ENCODE measurements around the gene ZNF687.

Gene ZNF687

GRCh38 chr1:151277249-151277648 is 4.8 kb upstream of the ZNF687 start:
- Histone ChIP-seq H2AFZ (ENCODE audit: low read depth, low read length) (peak overlapping the region; percentile 12; the same call in 1 of the 2 replicates), H3K27ac (ENCODE audit: low read length) (peak overlapping the region; percentile 41), H3K9ac (ENCODE audit: low read length) (no peak overlapping the region; the same call in 1 of the 2 replicates), H3K4me3 (ENCODE audit: low read length) (peak overlapping the region; percentile 6; the same call in 1 of the 2 replicates), H3K4me2 (ENCODE audit: low read length) (peak overlapping the region; percentile 53), H3K79me2 (ENCODE audit: low read length) (no peaks in the 10 kb centered on the region; the same call in 1 of the 2 replicates), H3K36me3 (replicated peaks; ENCODE audit: low read depth, low read length) (peaks cover 8% of the 10 kb centered on the region), H3K9me3 (ENCODE audit: insufficient read depth, low read length) (no peaks in the 10 kb centered on the region), H3K4me1 (ENCODE audit: low read length) (peaks cover 17% of the 10 kb centered on the region), H4K20me1 (ENCODE audit: insufficient read depth, low read length) (no peaks in the 10 kb centered on the region), H3K27me3 (ENCODE audit: low read depth, low read length) (no peaks in the 10 kb centered on the region)
- TF ChIP-seq, protein P1, sequence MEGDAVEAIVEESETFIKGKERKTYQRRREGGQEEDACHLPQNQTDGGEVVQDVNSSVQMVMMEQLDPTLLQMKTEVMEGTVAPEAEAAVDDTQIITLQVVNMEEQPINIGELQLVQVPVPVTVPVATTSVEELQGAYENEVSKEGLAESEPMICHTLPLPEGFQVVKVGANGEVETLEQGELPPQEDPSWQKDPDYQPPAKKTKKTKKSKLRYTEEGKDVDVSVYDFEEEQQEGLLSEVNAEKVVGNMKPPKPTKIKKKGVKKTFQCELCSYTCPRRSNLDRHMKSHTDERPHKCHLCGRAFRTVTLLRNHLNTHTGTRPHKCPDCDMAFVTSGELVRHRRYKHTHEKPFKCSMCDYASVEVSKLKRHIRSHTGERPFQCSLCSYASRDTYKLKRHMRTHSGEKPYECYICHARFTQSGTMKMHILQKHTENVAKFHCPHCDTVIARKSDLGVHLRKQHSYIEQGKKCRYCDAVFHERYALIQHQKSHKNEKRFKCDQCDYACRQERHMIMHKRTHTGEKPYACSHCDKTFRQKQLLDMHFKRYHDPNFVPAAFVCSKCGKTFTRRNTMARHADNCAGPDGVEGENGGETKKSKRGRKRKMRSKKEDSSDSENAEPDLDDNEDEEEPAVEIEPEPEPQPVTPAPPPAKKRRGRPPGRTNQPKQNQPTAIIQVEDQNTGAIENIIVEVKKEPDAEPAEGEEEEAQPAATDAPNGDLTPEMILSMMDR (IDR thresholded peaks at IDR 0.05; ENCODE audit: low read depth, low read length) = no peak
- TF ChIP-seq EZH2phosphoT487 (IDR thresholded peaks at IDR 0.05; ENCODE audit: low read depth) = no peak

DNA sequence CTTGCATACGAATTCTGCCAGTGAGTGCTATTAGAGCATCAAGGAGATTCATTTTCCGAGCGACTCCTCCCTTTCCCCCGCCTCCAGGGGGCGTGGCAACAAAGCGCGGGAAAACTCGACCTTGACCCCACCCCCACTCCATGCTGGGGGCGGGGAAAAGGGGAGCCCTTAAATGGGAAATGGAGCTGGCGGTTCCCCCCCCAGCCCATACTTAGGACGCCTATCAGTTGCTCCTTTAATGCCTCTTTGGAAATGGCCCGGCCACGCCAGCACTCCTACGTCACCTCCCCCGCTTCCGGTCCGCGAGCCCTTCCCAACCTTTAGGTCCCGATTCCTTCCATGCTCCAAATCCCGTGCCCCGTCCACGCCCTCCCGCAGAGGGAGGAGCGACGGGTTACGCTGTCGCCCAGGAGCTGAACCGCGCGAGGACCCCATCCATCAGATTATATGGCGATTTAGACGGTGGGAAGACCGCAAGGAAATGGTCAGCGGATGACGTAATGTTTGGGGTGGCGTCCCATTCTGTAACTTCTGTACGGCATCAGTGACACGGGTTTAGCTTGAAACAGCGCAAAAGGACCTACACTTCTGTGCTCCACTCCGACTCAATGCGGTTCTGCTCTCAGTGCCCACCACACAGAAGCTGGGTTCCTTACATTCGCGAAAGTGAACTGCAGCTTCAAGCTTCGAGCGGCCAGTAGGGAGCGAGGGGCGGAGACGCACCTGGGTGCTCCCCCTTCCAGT is 702 bp upstream of the ZNF687 start:
- peak overlapping the region; percentile 73 for H3K4me2 ChIP-seq (ENCODE audit: low read length)
- no peaks in the 10 kb centered on the region for H3K27me3 ChIP-seq (ENCODE audit: low read depth, low read length)
- H3K9ac ChIP-seq (ENCODE audit: low read length) = peak overlapping the region; percentile 83
- H2AFZ ChIP-seq (ENCODE audit: low read depth, low read length) = peak overlapping the region; percentile 77
- H3K27ac ChIP-seq (ENCODE audit: low read length) = peak overlapping the region; percentile 86
- H3K36me3 ChIP-seq (replicated peaks; ENCODE audit: low read depth, low read length) = peaks cover 9% of the 10 kb centered on the region
- H3K79me2 ChIP-seq (ENCODE audit: low read length) = peaks cover 32% of the 10 kb centered on the region
- H3K4me3 ChIP-seq (ENCODE audit: low read length) = peak overlapping the region; percentile 80
- H3K9me3 ChIP-seq (ENCODE audit: insufficient read depth, low read length) = no peaks in the 10 kb centered on the region
- peaks cover 26% of the 10 kb centered on the region for H3K4me1 ChIP-seq (ENCODE audit: low read length)
- no peak for TF ChIP-seq EZH2phosphoT487 (IDR thresholded peaks at IDR 0.05; ENCODE audit: low read depth)
- TF ChIP-seq, protein P1 (IDR thresholded peaks at IDR 0.05; ENCODE audit: low read depth, low read length) = no peak
- H4K20me1 ChIP-seq (ENCODE audit: insufficient read depth, low read length) = peaks cover 12% of the 10 kb centered on the region; the same call in 1 of the 2 replicates

GRCh38 chr1:151282883-151283725 is 1.0 kb downstream of the ZNF687 start:
- H3K27me3 ChIP-seq (ENCODE audit: low read depth, low read length) = no peaks in the 10 kb centered on the region
- no peaks in the 10 kb centered on the region for H3K9me3 ChIP-seq (ENCODE audit: insufficient read depth, low read length)
- H3K36me3 ChIP-seq (replicated peaks; ENCODE audit: low read depth, low read length) = peaks cover 26% of the 10 kb centered on the region
- peak overlapping the region; percentile 83 for H3K9ac ChIP-seq (ENCODE audit: low read length)
- H2AFZ ChIP-seq (ENCODE audit: low read depth, low read length) = 0 out of 2 replicates have a peak overlapping the region, but pooled peaks have one; percentile 22
- H3K79me2 ChIP-seq (ENCODE audit: low read length) = peaks cover 38% of the 10 kb centered on the region
- H3K4me1 ChIP-seq (ENCODE audit: low read length) = peaks cover 13% of the 10 kb centered on the region
- H3K4me3 ChIP-seq (ENCODE audit: low read length) = peak overlapping the region; percentile 80
- peak overlapping the region; percentile 86 for H3K27ac ChIP-seq (ENCODE audit: low read length)
- H3K4me2 ChIP-seq (ENCODE audit: low read length) = peak overlapping the region; percentile 100
- TF ChIP-seq, protein P1 (IDR thresholded peaks at IDR 0.05; ENCODE audit: low read depth, low read length) = no peak
- TF ChIP-seq EZH2phosphoT487 (IDR thresholded peaks at IDR 0.05; ENCODE audit: low read depth) = no peak
- peaks cover 12% of the 10 kb centered on the region; the same call in 1 of the 2 replicates for H4K20me1 ChIP-seq (ENCODE audit: insufficient read depth, low read length)

All from OCI-LY3 (cell line).